Activated CD8-positive, alpha-beta T cell treated with anti-CD3 and anti-CD28 coated beads for 36 hours (primary cell): ENCODE results near the gene IFIT3. TPM values are rescaled to one million over a fixed set of nuclear protein-coding genes. Genes with fewer than 3 reads are reported as not detected.
A peak's percentile ranks its signal among the peaks of the same experiment; 100 is the strongest.

Source experiments
- ATAC-seq: fragments of 200-7000 bp; cut with Tn5 transposase; one replicate; pipeline ENCODE4 v1.10.0; 2021; ENCODE audit warnings: mild to moderate bottlenecking, moderate library complexity
- CTCF ChIA-PET: fragments of 350-600 bp; sonication (Branson Sonifier 250); formaldehyde crosslinking; loops from one replicate; lab custom pipeline; 2021; ENCODE audit warnings: antibody characterized with exemption; lab: Charles Lee
- POLR2A ChIA-PET: fragments of 350-600 bp; sonication (Branson Sonifier 250); formaldehyde crosslinking; loops from one replicate; lab custom pipeline; 2021; ENCODE audit warnings: antibody characterized with exemption; lab: Charles Lee
- DNase-seq: peaks from one replicate; pipeline ENCODE4 v3.0.0-alpha.2; 2020
- H3K27ac Mint-ChIP-seq: one replicate; pipeline ENCODE4 v1.8.0; 2021; ENCODE audit warnings: mild to moderate bottlenecking, mixed read lengths
- H3K27me3 Mint-ChIP-seq: one replicate; pipeline ENCODE4 v1.8.0; 2021; ENCODE audit warnings: mixed read lengths
- H3K36me3 Mint-ChIP-seq: one replicate; pipeline ENCODE4 v1.8.0; 2021; ENCODE audit warnings: low read depth, mixed read lengths
- H3K4me1 Mint-ChIP-seq: one replicate; pipeline ENCODE4 v1.8.0; 2021; ENCODE audit warnings: low read depth, mixed read lengths
- H3K4me3 Mint-ChIP-seq: one replicate; pipeline ENCODE4 v1.8.0; 2021; ENCODE audit warnings: mild to moderate bottlenecking, moderate library complexity, mixed read lengths
- H3K9me3 Mint-ChIP-seq: one replicate; pipeline ENCODE4 v1.8.0; 2021; ENCODE audit warnings: mixed read lengths
- intact Hi-C: fragments of 100-400 bp; cut with micrococcal nuclease; formaldehyde crosslinking; loops from one replicate; pipeline ENCODE4 v1.10.0; 2022
- total RNA-seq, 2 experiments: library from RNA; stranded (reverse); gene quantifications; one replicate each; pipeline ENCODE4 v1.2.3, GENCODE V29; 2021
- TF ChIP-seq, protein P1 (sequence below): fragments of 200-600 bp; IDR thresholded peaks from one replicate; pipeline ENCODE4 v1.8.0; 2022; ENCODE audit warnings: antibody characterized with exemption, mild to moderate bottlenecking

Gene IFIT3
- total RNA-seq, 2 experiments from 2014 or later: 20.4 to 21.8 TPM

DNA sequence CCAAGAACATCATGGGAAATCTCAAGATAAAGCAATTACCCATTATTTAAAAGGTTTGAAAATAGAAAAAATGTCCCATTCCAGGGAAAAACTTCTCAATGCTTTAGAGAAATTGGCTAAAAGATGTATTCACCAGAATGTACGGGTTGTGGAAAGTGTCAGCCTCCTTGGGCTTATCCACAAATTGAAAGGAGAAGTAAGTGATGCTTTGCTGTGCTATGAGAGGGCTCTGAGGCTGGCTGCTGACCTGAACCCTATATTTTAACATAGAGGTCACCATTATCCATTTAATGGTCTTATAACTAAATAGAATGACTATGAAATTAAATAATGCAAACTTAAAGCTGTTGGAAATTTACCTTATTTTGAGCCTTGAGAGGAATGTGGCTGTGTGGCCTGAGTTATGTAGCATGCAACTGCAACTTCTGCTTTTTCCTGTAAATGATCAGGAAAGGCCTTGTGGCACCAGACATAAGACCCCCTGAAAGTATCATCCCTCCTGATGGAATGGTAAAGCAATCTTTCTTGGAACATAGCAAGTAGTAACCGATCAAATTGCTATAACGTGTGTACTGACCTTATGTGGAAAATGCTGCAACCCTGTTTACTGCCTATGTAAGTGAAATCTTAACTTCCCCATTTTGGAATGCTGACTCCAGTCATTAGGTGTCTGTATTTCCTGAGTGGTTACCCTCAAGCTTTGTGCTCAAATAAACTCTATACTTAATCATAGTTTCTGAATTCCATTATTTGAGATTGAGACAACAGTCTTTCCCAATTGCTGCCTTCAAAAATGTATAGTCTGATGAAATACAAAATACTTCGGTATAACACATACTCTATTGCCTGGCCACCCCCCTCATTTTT lies 56.9 kb downstream of the IFIT3 start:
- ChIA-PET CTCF (interaction anchor here (1.0 to 3.0 kb wide), 3 partner anchors 16 to 83 kb away, joined by 3 to 13 read pairs (median 3); partner anchors contain the start of gene IFIT2), POLR2A (no interaction called here)
- Mint-ChIP-seq H3K4me1 (peaks cover 8% of the 10 kb centered on the region), H3K27ac (no peak overlapping the region), H3K36me3 (no peaks in the 10 kb centered on the region), H3K4me3 (no peak overlapping the region), H3K9me3 (no peaks in the 10 kb centered on the region), H3K27me3 (peaks cover 1% of the 10 kb centered on the region)
- TF ChIP-seq, protein P1, sequence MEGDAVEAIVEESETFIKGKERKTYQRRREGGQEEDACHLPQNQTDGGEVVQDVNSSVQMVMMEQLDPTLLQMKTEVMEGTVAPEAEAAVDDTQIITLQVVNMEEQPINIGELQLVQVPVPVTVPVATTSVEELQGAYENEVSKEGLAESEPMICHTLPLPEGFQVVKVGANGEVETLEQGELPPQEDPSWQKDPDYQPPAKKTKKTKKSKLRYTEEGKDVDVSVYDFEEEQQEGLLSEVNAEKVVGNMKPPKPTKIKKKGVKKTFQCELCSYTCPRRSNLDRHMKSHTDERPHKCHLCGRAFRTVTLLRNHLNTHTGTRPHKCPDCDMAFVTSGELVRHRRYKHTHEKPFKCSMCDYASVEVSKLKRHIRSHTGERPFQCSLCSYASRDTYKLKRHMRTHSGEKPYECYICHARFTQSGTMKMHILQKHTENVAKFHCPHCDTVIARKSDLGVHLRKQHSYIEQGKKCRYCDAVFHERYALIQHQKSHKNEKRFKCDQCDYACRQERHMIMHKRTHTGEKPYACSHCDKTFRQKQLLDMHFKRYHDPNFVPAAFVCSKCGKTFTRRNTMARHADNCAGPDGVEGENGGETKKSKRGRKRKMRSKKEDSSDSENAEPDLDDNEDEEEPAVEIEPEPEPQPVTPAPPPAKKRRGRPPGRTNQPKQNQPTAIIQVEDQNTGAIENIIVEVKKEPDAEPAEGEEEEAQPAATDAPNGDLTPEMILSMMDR: no peak
- intact Hi-C loops: no loop called here
- ATAC-seq (no peak), DNase-seq (no peak)

DNA sequence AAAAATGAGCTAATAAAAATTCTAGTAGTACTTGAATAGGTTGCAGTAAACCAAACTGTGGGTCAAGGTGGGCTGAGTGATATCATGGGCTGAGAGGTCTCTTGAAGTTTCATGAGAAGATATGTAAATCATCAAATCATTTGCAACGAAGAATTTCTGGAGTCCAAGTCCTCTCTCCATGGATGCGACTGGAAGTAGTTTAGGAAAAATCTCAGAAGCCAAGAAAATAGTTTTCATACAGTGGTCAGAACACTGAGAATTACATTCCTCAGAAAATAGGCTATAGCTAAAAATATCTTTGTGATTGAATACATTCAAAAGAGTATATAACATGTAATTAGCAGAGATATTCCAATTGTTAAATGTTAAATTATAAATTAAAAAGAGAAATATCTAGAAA lies 61.0 kb downstream of the IFIT3 start:
- intact Hi-C loops: no loop called here
- Mint-ChIP-seq H3K4me1 (peaks cover 16% of the 10 kb centered on the region), H3K36me3 (no peaks in the 10 kb centered on the region), H3K27ac (no peak overlapping the region), H3K27me3 (no peaks in the 10 kb centered on the region), H3K9me3 (no peaks in the 10 kb centered on the region), H3K4me3 (no peak overlapping the region)
- ATAC-seq (no peak), DNase-seq (no peak)
- CTCF ChIA-PET: interaction anchor here (0.9 to 2.1 kb wide), 8 partner anchors 14 to 398 kb away, joined by 3 to 7 read pairs (median 3); partner anchors contain the start of genes FAS and LIPA
- POLR2A ChIA-PET: interaction anchor here (0.6 to 1.0 kb wide), 2 partner anchors 25 to 233 kb away, joined by 3 read pairs; partner anchors contain the start of gene IFIT5
- TF ChIP-seq, protein P1: no peak

DNA sequence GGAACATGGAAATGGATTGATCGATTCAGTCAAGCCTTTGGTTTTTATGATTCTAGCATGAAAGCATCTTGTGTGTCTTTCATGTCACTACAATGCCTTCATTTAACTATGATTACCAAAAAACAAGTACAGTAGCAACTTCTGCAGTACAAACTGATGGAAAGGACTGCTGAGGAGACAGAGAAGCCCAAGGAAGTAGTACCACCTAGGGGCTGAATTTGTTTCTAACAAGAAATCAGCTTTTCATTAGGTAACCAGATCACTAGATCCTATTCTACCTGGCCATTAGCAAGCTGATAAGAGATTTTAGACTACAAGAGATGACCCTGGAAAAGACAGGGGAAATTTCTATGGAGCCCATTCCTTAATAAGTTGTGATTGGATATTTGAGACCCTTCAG lies 61.5 kb downstream of the IFIT3 start:
- TF ChIP-seq, protein P1: peak; percentile 24
- POLR2A ChIA-PET: interaction anchor here (0.6 to 1.0 kb wide), 3 partner anchors 25 to 233 kb away, joined by 3 read pairs; partner anchors contain the start of gene IFIT5
- Mint-ChIP-seq H3K36me3 (no peaks in the 10 kb centered on the region), H3K27me3 (no peaks in the 10 kb centered on the region), H3K9me3 (no peaks in the 10 kb centered on the region), H3K27ac (no peak overlapping the region), H3K4me3 (no peak overlapping the region), H3K4me1 (peaks cover 16% of the 10 kb centered on the region)
- CTCF ChIA-PET: interaction anchor here (0.6 to 2.1 kb wide), 7 partner anchors 11 to 138 kb away, joined by 3 to 7 read pairs (median 3); partner anchors contain the start of gene LIPA
- DNase-seq (no peak), ATAC-seq (no peak)
- intact Hi-C loops: no loop called here

Other genes starting within 250 kb of the IFIT3 start
- gene CH25H, start 120.7 kb upstream of the IFIT3 start, total RNA-seq: not detected
- 10 to 100 TPM; 20.4 to 20.7 TPM for gene LIPA, start 76.2 kb upstream of the IFIT3 start, total RNA-seq
- 10 to 100 TPM; 39.2 to 41.6 TPM for gene IFIT2, start 26.0 kb upstream of the IFIT3 start, total RNA-seq
- not detected for gene IFIT1B, start 50.1 kb downstream of the IFIT3 start, total RNA-seq
- gene IFIT1, start 64.6 kb downstream of the IFIT3 start, total RNA-seq: 1 to 10 TPM; 6.1 to 6.3 TPM
- 10 to 100 TPM; 11.7 to 12.6 TPM for gene IFIT5, start 86.6 kb downstream of the IFIT3 start, total RNA-seq
- not detected for gene SLC16A12, start 207.6 kb downstream of the IFIT3 start, total RNA-seq